Sigmoid colon (tissue), 4 donors: ENCODE data around the gene KCNIP2.

ENCODE experiments used
- EP300 ChIP-seq, 4 donors: sonication (generic); formaldehyde crosslinking; IDR thresholded peaks; one replicate each; pipeline ENCODE4 v1.6.1; 2017; ENCODE audit warnings: antibody characterized with exemption in 4 of 4
- POLR2A ChIP-seq, 2 donors: fragments of 450-650 bp; IDR thresholded peaks; one replicate each; pipeline ENCODE4 v1.6.1; 2016; ENCODE audit warnings: antibody characterized with exemption in 2 of 2, mild to moderate bottlenecking in 2 of 2, moderate library complexity in 2 of 2
- POLR2AphosphoS5 ChIP-seq, 4 donors: sonication (generic); formaldehyde crosslinking; IDR thresholded peaks; one replicate each; pipeline ENCODE4 v1.6.1; 2017; ENCODE audit warnings: antibody characterized with exemption in 4 of 4
- TF ChIP-seq, protein P1 (sequence below), 4 experiments: fragments of 450-650 bp in 3 of 4; fragments of 200-600 bp in 1 of 4; IDR thresholded peaks; one replicate each; pipeline ENCODE4 v1.5.1; 2016 to 2019; ENCODE audit warnings: antibody characterized with exemption in 4 of 4, mild to moderate bottlenecking in 3 of 4, moderate library complexity in 2 of 4

DNA sequence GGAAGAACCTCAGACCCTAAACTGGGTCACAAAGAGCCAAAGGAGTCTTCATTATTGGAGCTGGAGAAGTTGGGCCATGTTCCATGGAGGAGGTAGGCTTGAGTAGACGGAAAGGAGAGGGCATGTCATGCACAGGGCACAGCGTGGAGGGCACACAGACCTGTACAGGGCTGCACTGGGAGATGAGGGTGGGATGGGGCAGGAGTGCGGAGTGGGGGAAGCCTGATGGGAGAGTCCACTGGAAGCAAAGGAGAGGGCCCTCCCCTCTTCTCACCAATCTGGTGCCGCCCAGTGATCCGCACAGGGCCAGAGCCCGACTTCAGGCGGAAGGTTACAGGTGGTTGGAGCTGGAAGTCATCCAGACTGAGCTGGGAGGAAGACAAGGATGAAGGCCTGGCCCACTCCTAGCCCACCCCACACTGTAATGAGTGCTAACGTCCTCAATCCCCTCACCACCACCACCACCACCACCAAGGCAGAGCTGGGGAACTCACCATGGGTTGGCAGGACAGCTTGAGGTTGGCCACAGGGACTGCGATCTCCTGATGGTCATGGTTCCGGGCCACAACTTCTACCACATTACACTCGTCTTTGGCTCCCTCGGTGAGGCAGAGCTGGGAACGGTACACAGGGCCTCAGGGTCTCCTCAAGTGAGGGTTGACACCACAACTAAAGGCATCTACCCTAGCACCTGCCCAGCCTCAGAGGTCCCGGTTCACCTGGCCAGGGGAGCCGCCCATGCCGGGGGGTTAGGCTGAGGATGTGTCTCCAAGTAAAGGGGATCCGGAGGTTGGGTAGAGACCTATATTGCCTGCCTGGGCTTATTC lies 61.4 kb downstream of the KCNIP2 start:
- TF ChIP-seq, protein P1, sequence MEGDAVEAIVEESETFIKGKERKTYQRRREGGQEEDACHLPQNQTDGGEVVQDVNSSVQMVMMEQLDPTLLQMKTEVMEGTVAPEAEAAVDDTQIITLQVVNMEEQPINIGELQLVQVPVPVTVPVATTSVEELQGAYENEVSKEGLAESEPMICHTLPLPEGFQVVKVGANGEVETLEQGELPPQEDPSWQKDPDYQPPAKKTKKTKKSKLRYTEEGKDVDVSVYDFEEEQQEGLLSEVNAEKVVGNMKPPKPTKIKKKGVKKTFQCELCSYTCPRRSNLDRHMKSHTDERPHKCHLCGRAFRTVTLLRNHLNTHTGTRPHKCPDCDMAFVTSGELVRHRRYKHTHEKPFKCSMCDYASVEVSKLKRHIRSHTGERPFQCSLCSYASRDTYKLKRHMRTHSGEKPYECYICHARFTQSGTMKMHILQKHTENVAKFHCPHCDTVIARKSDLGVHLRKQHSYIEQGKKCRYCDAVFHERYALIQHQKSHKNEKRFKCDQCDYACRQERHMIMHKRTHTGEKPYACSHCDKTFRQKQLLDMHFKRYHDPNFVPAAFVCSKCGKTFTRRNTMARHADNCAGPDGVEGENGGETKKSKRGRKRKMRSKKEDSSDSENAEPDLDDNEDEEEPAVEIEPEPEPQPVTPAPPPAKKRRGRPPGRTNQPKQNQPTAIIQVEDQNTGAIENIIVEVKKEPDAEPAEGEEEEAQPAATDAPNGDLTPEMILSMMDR (IDR thresholded peaks at IDR 0.05), result no peak
- TF ChIP-seq POLR2A (IDR thresholded peaks at IDR 0.05) (no peak), EP300 (IDR thresholded peaks at IDR 0.05) (no peak), POLR2AphosphoS5 (IDR thresholded peaks at IDR 0.05) (no peak)
